ENCODE measurements around the gene EFNA4. TPM values are rescaled to one million over a fixed set of nuclear protein-coding genes. Genes with fewer than 3 reads are reported as not detected.

Gene EFNA4
- total and polyA plus RNA-seq, 11 donors = 1.1 to 4.8 (median 2.2) TPM

GRCh38 chr1:155049651-155050559, 13.6 kb upstream of the EFNA4 start:
- Histone ChIP-seq H3K9me3 (no peaks in the 10 kb centered on the region), H3K4me3 (peak overlapping the region in 11 of 12 donors; percentile 54 to 97 (median 82)), H3K27ac (peak overlapping the region; percentile 83 to 99 (median 94)), H3K36me3 (peaks cover 0 to 16% (median 14%) of the 10 kb centered on the region in 9 donors), H3K4me1 (peaks cover 0 to 47% (median 27%) of the 10 kb centered on the region in 12 donors), H3K27me3 (no peaks in the 10 kb centered on the region)
- no peak for ATAC-seq
- no peak for TF ChIP-seq POLR2A (IDR thresholded peaks at IDR 0.05)
- TF ChIP-seq CTCF (IDR thresholded peaks at IDR 0.05) = no peak
- WGBS, 4 donors = 13 to 41% (median 18%) methylated on average over 6 to 10 of the region's 10 CpGs
- DNase-seq = no peak
- intact Hi-C loops (cut with DNase I) = loop anchor here in 7 of 10 donors (1.0 to 10.0 kb wide), 8 partner anchors 13 to 95 kb away; partner anchors contain the start of genes ZBTB7B (in 5 of the 7), CKS1B (in 1 of the 7), EFNA4 (in 1 of the 7) and PBXIP1 (in 1 of the 7)

- 0 to 1% (median 1%) methylated on average over 48 to 99 of the region's 99 CpGs for WGBS, 4 donors
- Histone ChIP-seq H3K9me3 (no peaks in the 10 kb centered on the region), H3K4me3 (peak within 1 kb of the TSS; percentile 54 to 99 (median 86)), H3K27ac (peak within 1 kb of the TSS; percentile 86 to 99 (median 94)), H3K27me3 (no peaks in the 10 kb centered on the region), H3K36me3 (peaks cover 0 to 25% (median 22%) of the 10 kb centered on the region in 9 donors), H3K4me1 (peaks cover 0 to 43% (median 23%) of the 10 kb centered on the region in 12 donors)
- intact Hi-C loops (cut with DNase I) = loop anchor here in 6 of 10 donors (1.0 to 10.0 kb wide), 7 partner anchors 13 to 96 kb away; partner anchors contain the start of genes ZBTB7B (in 4 of the 6), CKS1B (in 1 of the 6), EFNA4 (in 1 of the 6) and PBXIP1 (in 1 of the 6)
- TF ChIP-seq CTCF (IDR thresholded peaks at IDR 0.05) (peak; percentile 85 to 97 (median 92)), POLR2A (IDR thresholded peaks at IDR 0.05) (no peak)
- DNase-seq = peak; percentile 86 to 94 (median 86)
- ATAC-seq = peak; percentile 43 to 90 (median 72)
Observed at GRCh38 chr1:155050560-155051341, 12.8 kb upstream of the EFNA4 start, which contains the start of gene ADAM15. TSS of gene ADAM15 (plus strand) at chr1:155051316. CDS start at chr1:155051387, 71 bp downstream.

- DNase-seq = peak in 1 of 5 donors; percentile 68
- Histone ChIP-seq H3K27ac (peak overlapping the region; percentile 86 to 99 (median 94)), H3K36me3 (peaks cover 0 to 31% (median 28%) of the 10 kb centered on the region in 9 donors), H3K27me3 (no peaks in the 10 kb centered on the region), H3K4me3 (peak overlapping the region; percentile 54 to 99 (median 86)), H3K4me1 (peaks cover 0 to 48% (median 23%) of the 10 kb centered on the region in 12 donors), H3K9me3 (no peaks in the 10 kb centered on the region)
- intact Hi-C loops (cut with DNase I) = loop anchor here in 6 of 10 donors (2.0 to 10.0 kb wide), 6 partner anchors 34 to 97 kb away; partner anchors contain the start of genes ZBTB7B (in 4 of the 6), CKS1B (in 1 of the 6), PBXIP1 (in 1 of the 6) and PYGO2 (in 1 of the 6)
- WGBS, 4 donors = 0 to 3% (median 1%) methylated on average over 8 to 31 of the region's 31 CpGs
- peak in 3 of 4 donors; percentile 0 to 5 (median 1) for ATAC-seq
- TF ChIP-seq CTCF (IDR thresholded peaks at IDR 0.05) = no peak
- TF ChIP-seq POLR2A (IDR thresholded peaks at IDR 0.05) = peak in 1 of 2 donors; percentile 66
Observed at GRCh38 chr1:155051342-155051776, 12.2 kb upstream of the EFNA4 start.

Measured in heart left ventricle (tissue), 16 donors.